ENCODE data around the gene TRAF3IP1. TPM values are rescaled to one million over a fixed set of nuclear protein-coding genes. Genes with fewer than 3 reads are reported as not detected.
"Not testable (repeated sequence)": the region's sequence is repeated elsewhere in the genome, so short reads cannot be mapped to it uniquely, and the experiment has no call there.

The TRAF3IP1 gene, protein sequence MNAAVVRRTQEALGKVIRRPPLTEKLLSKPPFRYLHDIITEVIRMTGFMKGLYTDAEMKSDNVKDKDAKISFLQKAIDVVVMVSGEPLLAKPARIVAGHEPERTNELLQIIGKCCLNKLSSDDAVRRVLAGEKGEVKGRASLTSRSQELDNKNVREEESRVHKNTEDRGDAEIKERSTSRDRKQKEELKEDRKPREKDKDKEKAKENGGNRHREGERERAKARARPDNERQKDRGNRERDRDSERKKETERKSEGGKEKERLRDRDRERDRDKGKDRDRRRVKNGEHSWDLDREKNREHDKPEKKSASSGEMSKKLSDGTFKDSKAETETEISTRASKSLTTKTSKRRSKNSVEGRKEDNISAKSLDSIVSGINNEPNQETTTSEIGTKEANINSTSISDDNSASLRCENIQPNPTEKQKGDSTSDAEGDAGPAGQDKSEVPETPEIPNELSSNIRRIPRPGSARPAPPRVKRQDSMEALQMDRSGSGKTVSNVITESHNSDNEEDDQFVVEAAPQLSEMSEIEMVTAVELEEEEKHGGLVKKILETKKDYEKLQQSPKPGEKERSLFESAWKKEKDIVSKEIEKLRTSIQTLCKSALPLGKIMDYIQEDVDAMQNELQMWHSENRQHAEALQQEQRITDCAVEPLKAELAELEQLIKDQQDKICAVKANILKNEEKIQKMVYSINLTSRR
- total RNA-seq (10 to 100 TPM in 5 of 9 donors, 1 to 10 TPM in 4; 5.5 to 17.5 (median 11.9) TPM), polyA plus RNA-seq (10 to 100 TPM; 10.1 to 18.5 (median 16.4) TPM)
- long read RNA-seq, donor 1: 0 reads
- long read RNA-seq, donor 2: 0 reads
- long read RNA-seq, donor 3, partial matches to known transcripts: 0 of 1 reads
- long read RNA-seq, donor 3, other reads (novel, unspliced or antisense): 0 of 1 reads
- long read RNA-seq, donor 4, partial matches to known transcripts: 1 of 1 reads
- long read RNA-seq, donor 4, other reads (novel, unspliced or antisense): 0 of 1 reads
- long read RNA-seq, donor 5, partial matches to known transcripts: 0 of 30 reads
- long read RNA-seq, donor 5, other reads (novel, unspliced or antisense): 30 of 30 reads
- long read RNA-seq, donor 6, partial matches to known transcripts: 1 of 1 reads
- long read RNA-seq, donor 6, other reads (novel, unspliced or antisense): 0 of 1 reads
- long read RNA-seq, donor 7, partial matches to known transcripts: 0 of 1 reads
- long read RNA-seq, donor 7, other reads (novel, unspliced or antisense): 0 of 1 reads
- long read RNA-seq, donor 8: 0 reads
- long read RNA-seq, donor 9, partial matches to known transcripts: 0 of 1 reads
- long read RNA-seq, donor 9, other reads (novel, unspliced or antisense): 0 of 1 reads
- long read RNA-seq, donor 10: 0 reads

DNA sequence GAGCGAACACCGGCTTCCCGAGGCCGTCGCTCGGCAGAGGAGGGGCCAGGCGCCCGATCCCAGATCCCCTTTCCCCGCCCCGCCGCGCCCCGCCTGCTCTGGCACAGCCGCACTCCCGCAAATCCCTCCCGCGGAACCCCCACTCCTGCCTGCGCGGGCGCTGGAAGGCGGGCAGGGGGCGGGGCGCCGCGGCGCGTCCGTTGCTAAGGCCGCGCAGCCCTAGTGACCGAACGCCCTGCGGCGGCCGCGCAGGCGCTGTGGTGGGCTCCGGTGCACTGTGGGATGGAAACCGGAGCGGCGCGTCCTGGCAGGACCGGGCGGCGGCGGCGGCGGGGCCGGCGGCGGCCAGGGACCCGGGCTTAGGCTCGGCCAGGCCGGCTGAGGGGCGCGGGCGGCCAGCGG lies at the start of gene TRAF3IP1:
TSS of gene TRAF3IP1 (plus strand) at position 273 of the 402 bp plus-strand sequence. CDS start 145 bp downstream, outside the sequence.
- Histone ChIP-seq H3K27me3 (no peaks in the 10 kb centered on the region), H3K27ac (peak within 1 kb of the TSS in 3 of 5 donors; percentile 6 to 72 (median 35)), H3K36me3 (replicated peaks in 1 of 2) (no peaks in the 10 kb centered on the region), H3K4me1 (replicated peaks in 1 of 2) (peaks cover 10 to 14% of the 10 kb centered on the region in 2 donors), H3K9me3 (replicated peaks in 1 of 3) (no peaks in the 10 kb centered on the region), H3K4me3 (peak within 1 kb of the TSS; percentile 10 to 97 (median 46))
- intact Hi-C loops (cut with DNase I): no loop called here
- peak; percentile 17 to 42 for TF ChIP-seq POLR2A (IDR thresholded peaks at IDR 0.05)
- TF ChIP-seq, protein P1, sequence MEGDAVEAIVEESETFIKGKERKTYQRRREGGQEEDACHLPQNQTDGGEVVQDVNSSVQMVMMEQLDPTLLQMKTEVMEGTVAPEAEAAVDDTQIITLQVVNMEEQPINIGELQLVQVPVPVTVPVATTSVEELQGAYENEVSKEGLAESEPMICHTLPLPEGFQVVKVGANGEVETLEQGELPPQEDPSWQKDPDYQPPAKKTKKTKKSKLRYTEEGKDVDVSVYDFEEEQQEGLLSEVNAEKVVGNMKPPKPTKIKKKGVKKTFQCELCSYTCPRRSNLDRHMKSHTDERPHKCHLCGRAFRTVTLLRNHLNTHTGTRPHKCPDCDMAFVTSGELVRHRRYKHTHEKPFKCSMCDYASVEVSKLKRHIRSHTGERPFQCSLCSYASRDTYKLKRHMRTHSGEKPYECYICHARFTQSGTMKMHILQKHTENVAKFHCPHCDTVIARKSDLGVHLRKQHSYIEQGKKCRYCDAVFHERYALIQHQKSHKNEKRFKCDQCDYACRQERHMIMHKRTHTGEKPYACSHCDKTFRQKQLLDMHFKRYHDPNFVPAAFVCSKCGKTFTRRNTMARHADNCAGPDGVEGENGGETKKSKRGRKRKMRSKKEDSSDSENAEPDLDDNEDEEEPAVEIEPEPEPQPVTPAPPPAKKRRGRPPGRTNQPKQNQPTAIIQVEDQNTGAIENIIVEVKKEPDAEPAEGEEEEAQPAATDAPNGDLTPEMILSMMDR (IDR thresholded peaks at IDR 0.05): no peak
- peak; percentile 94 to 98 (median 97) for DNase-seq
- WGBS, 4 donors: 0 to 1% (median 0%) methylated on average over 1 to 58 of the region's 58 CpGs

DNA sequence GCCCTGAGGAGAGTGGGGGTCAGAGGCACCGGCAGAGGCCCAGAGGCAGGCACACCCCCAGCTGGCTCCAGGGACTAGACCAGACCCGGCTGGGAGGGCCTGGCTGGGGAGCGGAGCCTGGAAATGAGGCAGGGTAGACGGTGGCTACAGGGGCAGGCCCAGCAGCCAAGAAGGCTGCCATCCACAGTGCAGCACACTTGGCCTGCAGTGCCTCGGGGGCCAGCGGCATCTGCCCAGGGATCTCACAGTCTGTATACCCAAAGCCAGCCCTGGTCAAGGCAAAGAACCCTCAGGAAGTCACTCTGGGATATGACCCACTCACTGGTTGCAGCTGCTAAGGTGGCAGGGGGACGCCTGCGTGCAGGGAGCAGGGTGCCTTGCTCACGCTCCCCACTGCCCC lies 49.7 kb upstream of the TRAF3IP1 start:
- DNase-seq: no peak
- H3K27ac ChIP-seq: no peak overlapping the region

DNA sequence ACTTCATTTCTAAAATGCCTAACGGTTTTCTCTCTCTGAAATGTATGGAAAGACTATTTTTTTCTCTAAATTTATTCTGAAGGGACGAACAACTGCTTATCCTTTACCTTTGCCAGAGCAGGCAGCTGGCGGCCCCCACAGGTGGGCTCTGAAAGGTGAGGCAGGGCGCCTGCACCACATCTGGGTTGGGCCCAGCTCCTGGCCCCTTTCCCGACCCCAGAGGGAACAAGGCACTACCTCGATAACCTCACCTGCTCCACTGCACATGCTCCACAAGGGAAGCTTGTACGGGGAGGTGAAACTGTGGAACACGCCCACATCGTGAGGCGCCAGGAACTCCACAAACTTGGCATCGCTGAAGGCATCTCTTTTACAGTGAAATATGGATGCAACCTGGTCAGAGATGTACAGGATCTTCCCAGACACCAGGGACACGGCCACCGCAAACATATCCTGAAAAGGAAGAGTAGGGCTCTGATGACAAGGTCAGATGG lies 49.2 kb upstream of the TRAF3IP1 start:
- no peaks in the 10 kb centered on the region for H3K27me3 ChIP-seq
- DNase-seq: no peak
- H3K27ac ChIP-seq: no peak overlapping the region
- H3K36me3 ChIP-seq (replicated peaks in 1 of 2): peaks cover 0 to 48% of the 10 kb centered on the region in 2 donors
- no peaks in the 10 kb centered on the region for H3K4me1 ChIP-seq (replicated peaks in 1 of 2)
- no peak overlapping the region for H3K4me3 ChIP-seq
- 86 to 89% (median 88%) methylated on average over 12 to 13 of the region's 13 CpGs for WGBS, 4 donors
- TF ChIP-seq, protein P1 (IDR thresholded peaks at IDR 0.05): no peak
- TF ChIP-seq POLR2A (IDR thresholded peaks at IDR 0.05): no peak
- H3K9me3 ChIP-seq (replicated peaks in 1 of 3): no peaks in the 10 kb centered on the region
- intact Hi-C loops (cut with DNase I): no loop called here

More for the DNA sequence above, 49.7 kb upstream of the TRAF3IP1 start:
- WGBS, 4 donors: 84 to 95% (median 91%) methylated on average over 7 to 9 of the region's 9 CpGs
- Histone ChIP-seq H3K27me3 (no peaks in the 10 kb centered on the region), H3K4me1 (replicated peaks in 1 of 2) (no peaks in the 10 kb centered on the region), H3K9me3 (replicated peaks in 1 of 3) (no peaks in the 10 kb centered on the region), H3K36me3 (replicated peaks in 1 of 2) (peaks cover 0 to 47% of the 10 kb centered on the region in 2 donors), H3K4me3 (no peak overlapping the region)
- intact Hi-C loops (cut with DNase I): no loop called here
- TF ChIP-seq POLR2A (IDR thresholded peaks at IDR 0.05): no peak
- TF ChIP-seq, protein P1 (IDR thresholded peaks at IDR 0.05): no peak

DNA sequence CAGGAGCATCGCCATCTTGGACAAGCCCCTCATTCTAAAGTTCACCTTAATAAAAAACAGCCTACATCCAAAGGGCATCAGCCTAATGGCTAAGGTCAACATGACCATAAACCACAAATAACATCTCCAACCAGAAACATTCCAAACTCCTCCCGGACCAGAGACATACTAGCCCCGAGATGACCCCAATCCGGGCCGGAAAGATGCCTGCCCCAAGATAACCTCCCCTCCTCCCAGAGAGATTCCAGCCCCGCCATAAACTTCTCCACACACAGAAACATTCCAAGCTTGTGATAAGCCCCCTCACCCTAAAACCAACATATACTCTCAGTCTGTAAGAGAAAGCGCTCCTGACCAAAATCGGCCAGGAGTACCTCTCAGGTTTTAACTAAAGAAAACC lies 48.6 kb upstream of the TRAF3IP1 start:
- H3K27me3 ChIP-seq; H3K9me3 ChIP-seq (replicated peaks in 1 of 3); H3K4me3 ChIP-seq; H3K27ac ChIP-seq; intact Hi-C loops (cut with DNase I); H3K4me1 ChIP-seq (replicated peaks in 1 of 2); DNase-seq: not testable (repeated sequence)
- H3K36me3 ChIP-seq (replicated peaks in 1 of 2): peaks cover 0 to 48% of the 10 kb centered on the region in 2 donors
- WGBS, 4 donors: 67 to 82% (median 74%) methylated on average over 8 of the region's 8 CpGs
